PC-9 (cell line): ENCODE measurements around the gene FRRS1.

Experiments
- CTCF ChIP-seq: fragments of 200-600 bp; sonication (generic); conservative IDR thresholded peaks from 2 replicates; pipeline ENCODE4 v1.6.1; 2017; ENCODE audit warnings: mixed run types, antibody characterized with exemption, mild to moderate bottlenecking, moderate library complexity
- EZH2 ChIP-seq: fragments of 200-600 bp; sonication (generic); IDR thresholded peaks from 2 replicates; pipeline ENCODE4 v1.8.0; 2017; ENCODE audit warnings: antibody characterized with exemption, low read depth

GRCh38 chr1:99771513-99771918, 5.1 kb upstream of the FRRS1 start:
- no peak for TF ChIP-seq CTCF
- no peak for TF ChIP-seq EZH2
